Cortex of kidney (tissue), 1 donor: ENCODE measurements around the gene TEAD4.

Experiments
- DNase-seq: peaks from one replicate; lab custom pipeline; 2025; lab: John Stamatoyannopoulos, UW

Gene TEAD4

DNA sequence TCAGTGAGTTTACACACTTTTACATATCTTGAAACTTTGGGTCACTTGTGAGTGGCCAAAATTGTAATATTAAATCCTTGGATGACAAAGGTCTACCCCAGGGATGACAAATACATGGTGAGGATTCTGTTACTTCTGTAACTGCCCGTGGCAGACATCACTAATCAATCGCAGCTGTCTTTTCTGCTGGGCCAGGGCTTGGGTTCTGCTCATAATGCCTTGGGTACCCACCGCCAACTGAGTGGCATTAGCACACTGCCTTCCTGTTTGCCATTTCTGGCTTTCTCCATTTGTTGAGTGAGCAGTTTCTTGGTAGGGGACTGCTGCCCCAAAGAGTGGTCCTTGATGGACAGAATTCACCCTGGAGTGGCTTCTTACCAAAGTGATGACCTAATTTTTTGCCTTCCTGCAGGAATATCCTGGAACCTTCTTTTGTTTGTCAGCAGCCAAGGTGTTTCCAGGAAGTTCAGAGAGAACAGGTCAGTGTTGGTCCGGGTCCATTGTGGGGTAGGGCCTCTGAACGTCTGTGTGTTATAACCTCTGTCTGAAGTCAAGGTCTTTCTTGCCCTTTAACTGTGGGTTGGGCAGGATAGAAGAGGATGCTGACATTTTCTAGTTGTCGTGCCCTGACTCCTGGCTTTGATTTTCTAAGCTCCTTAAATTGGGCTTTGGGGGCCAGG is 124.2 kb downstream of the TEAD4 start:
- no peak for DNase-seq

DNA sequence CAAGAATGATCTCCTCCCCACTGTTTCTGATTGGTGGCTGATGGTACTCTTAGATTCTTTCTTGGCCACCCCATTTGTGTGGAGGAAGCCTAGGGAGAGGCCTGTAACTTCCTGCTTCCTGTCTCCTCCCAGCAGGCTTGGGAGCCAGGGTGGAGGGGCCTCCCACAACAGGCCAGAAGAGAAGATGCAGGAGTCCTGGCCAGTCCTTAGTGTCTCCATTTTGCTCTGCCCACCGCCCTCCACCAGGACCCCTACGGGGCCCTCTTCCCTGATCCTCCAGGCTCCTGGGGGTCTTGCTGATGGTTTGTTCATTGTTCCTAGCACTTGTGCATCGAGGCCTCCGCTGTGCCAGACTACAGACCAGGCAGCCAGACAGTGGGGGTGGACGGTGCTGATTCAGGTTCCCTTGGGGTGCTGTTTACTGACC is 124.7 kb downstream of the TEAD4 start:
- DNase-seq: no peak

DNA sequence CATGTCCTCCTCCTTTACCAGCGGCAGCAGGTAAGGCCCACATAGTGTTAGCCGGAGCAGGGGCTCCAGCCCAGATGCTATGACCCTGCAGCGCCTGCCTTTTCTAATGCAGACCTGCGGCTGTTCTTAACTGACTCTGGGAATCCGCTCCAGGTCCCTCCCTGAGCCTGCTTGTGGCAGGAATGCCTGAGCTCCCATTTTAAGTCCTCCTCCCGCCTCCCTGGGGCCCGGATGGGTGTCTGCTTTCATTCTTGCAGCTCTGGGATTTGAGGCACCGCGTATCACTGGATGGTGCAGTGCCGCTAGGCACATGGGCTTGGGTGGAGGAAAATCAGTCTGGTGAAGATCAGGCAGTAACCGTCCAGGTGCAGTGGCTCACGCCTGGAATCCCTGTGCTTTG is 125.5 kb downstream of the TEAD4 start:
- DNase-seq: no peak

DNA sequence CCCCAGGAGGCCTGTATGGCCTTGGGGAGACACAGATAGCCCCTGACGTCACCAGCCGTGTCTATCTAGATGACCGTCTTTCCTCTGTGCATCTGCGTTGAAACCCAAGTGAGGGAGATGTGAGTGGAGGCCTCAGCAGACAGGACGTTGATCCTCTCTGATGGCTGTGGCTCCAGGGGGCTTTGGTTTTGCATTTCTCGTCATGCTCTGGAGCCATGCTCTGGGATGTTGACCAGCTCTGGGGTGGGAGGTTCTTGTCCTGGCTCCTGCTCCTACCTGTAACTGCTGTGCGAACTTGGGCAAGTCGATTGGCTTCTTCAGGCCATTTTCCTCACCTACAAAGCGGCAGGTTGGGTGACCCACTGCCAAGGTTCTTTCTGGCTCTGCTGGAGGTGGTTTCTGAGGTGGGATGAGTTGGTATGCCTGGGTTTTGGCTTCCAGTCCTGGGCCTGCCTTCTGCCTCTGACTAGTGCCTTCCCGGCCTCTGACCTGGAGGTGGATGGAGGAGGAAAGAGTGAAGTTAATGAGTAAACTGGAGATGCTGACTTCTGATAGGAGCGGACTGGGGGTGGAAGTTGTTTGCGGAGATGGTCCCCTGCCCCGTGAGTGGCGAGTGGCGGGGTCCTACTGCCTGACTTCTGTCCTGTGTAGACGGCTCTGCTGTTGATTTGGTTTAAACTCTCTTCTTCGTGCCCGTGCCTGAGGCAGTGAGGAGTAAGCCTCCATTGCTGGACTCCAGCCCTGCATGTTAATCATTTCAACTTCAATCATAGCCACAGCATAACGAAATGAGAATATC is 126.3 kb downstream of the TEAD4 start:
- DNase-seq: no peak

DNA sequence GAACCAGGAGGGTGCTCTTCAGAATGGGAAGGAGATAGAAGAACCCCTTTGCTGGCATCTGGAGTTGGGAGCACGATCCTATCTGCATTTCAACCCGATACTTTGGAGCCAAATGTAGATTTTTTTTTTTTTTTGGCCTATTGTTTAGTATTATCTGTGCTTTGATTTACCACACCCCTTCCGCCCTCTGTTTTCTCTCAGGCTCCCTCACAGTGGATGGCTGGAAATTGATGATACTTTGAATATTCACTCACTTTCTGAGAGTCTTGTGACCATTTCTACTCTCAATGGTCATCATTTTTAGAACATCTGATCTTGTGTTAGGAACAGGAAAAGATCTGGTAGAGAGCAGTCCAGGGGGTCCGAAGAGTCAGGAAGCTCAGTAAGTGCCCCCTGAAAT is 127.0 kb downstream of the TEAD4 start:
- DNase-seq: no peak

DNA sequence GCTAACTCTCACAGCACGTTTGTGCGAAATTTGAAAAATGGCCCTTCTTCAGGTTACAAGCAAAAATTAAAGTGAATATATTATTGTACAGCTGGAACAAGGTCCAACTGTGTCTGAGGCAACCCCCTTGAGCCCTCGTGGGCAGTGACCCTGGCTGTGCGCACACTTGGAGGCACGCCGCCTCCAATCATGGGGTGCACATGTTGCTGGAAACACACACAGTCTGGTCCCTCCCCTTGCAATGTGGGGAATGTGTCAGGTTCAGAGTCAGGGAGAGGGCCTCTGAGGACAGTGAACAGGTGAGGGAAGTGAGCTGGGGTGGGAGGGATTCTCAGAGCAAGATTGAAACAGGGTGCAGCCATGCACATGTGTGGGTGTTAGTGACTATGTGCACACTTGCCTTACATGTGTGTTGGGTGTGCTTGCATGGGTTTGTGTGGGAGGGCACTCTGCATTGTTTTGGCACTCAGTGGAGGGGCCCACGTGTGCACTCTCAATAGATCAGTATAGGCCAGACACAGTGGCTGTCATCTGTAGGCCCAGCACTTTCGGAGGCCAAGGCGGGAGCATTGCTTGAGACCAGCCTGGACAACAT is 127.6 kb downstream of the TEAD4 start:
- no peak for DNase-seq

DNA sequence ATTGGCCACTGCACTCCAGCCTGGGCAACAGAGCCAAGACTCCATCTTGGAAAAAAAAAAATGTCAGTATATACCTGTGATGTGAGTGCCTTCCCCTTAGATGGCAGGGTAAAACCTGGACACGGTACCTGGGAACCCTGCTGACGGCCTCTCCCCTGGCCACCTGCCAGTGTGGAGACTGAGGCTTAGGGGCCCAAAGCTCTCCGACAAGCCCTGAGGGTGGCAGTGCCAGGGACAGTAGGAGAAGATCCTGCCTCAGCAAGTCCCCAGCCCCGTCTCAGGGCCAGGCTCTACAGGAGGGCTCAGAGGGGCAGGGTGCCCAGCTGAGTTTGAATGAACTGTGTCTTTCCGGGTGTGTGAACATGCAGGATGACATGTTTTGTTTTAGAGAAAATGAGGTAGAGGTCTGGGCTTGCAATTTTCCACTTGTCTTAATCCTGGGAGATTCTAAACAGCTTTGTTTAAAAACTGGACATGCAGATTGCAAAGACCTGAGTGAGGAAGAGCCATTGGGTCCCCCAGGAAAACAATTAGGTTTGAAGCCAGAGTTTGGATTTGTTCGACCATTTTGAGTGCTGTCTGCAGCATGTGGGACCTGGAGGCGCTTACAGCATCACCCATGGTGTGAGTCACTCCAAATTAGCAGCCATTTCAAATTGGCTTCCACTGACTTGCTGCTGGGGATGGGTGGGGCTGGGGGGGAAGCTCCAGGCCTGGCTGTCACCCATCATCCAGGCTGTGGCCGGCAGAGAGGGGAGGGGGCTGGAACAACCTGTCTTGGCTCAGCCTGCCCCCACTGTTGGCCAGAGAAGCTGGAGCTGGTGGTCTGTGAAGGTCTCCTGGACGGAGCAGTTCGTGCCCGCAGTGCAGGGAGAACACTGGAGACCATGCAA is 128.8 kb downstream of the TEAD4 start:
- no peak for DNase-seq

DNA sequence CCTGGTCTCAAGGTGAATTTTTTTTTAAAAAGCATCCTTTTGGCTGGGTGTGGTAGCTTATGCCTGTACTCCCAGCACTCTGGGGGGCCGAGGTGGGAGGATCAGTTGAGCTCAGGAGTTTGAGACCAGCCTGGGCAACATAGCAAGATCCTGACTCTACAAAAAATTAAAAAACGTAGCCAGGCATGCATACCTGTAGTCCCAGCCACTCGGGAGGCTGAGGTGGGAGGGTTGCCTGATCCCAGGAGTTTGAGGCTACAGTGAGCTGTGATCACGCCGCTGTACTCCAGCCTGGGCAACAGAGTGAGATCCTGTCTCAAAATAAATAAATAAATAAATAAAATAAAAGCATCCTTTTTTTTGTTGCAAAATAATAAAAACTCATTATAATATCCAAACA is 130.4 kb downstream of the TEAD4 start:
- DNase-seq: no peak
